H1 (cell line): ENCODE data around the gene CAPN15. TPM values are rescaled to one million over a fixed set of nuclear protein-coding genes. Genes with fewer than 3 reads are reported as not detected.

Source experiments
- CTCF ChIA-PET: fragments of 300-600 bp; sonication (Branson Sonifier 250); formaldehyde crosslinking; loops from one replicate; lab custom pipeline; 2021; ENCODE audit not compliant: partially characterized antibody; lab: Charles Lee
- POLR2A ChIA-PET: fragments of 300-600 bp; sonication (Branson Sonifier 250); formaldehyde crosslinking; loops from one replicate; lab custom pipeline; 2021; ENCODE audit warnings: inconsistent platforms; ENCODE audit not compliant: partially characterized antibody; lab: Charles Lee
- DNase-seq, 2 experiments: peaks; one replicate each; pipeline versions ENCODE4 v3.0.0 to v3.0.0-alpha.2; 2010 to 2022; ENCODE audit warnings: low spot score in 2 of 2, low read depth in 1 of 2, mixed read lengths in 1 of 2
- FAIRE-seq: peaks from 2 replicates; lab custom pipeline; 2011; peaks lifted over from hg19 to GRCh38; lab: Jason Lieb, UNC
- H2AFZ ChIP-seq: 2 replicates; pipeline ENCODE4 v1.8.1; 2012; ENCODE audit warnings: low read length, inconsistent platforms
- H2AK5ac ChIP-seq: 2 replicates; pipeline ENCODE4 v1.6.1; 2013; ENCODE audit warnings: low read depth, low read length
- H2BK120ac ChIP-seq: replicated peaks from 2 replicates; pipeline ENCODE3; 2013; ENCODE audit warnings: low read depth, low read length, inconsistent platforms
- H2BK12ac ChIP-seq: 2 replicates; pipeline ENCODE4 v1.6.1; 2013; ENCODE audit warnings: low read depth, low read length
- H2BK15ac ChIP-seq: 2 replicates; pipeline ENCODE4 v1.6.1; 2013; ENCODE audit warnings: low read length
- H2BK20ac ChIP-seq: 2 replicates; pipeline ENCODE4 v1.6.1; 2013; ENCODE audit warnings: low read length
- H2BK5ac ChIP-seq: 2 replicates; pipeline ENCODE4 v1.6.1; 2013; ENCODE audit warnings: low read depth, low read length
- H3K14ac ChIP-seq: 2 replicates; pipeline ENCODE4 v1.6.1; 2013; ENCODE audit warnings: inconsistent platforms; ENCODE audit not compliant: insufficient read length
- H3K18ac ChIP-seq: 2 replicates; pipeline ENCODE4 v1.6.1; 2013; ENCODE audit warnings: low read length; ENCODE audit errors: extremely low read depth
- H3K23ac ChIP-seq: 2 replicates; pipeline ENCODE4 v1.6.1; 2013; ENCODE audit warnings: inconsistent platforms; ENCODE audit not compliant: insufficient read length
- H3K23me2 ChIP-seq: 2 replicates; pipeline ENCODE4 v1.6.1; 2013; ENCODE audit warnings: low read depth, low read length
- H3K27ac ChIP-seq: 2 replicates; pipeline ENCODE4 v1.6.1; 2011; ENCODE audit warnings: low read depth, low read length, inconsistent platforms
- H3K27me3 ChIP-seq, 4 experiments: replicated peaks in 1 of 4; 1 replicate in 1 of 4; 2 replicates in 3 of 4; pipeline versions ENCODE4 v1.6.1 to v1.8.1; 2011 to 2013; ENCODE audit warnings: low read length in 3 of 4, mild to moderate bottlenecking in 3 of 4, inconsistent platforms in 2 of 4, mixed read lengths in 2 of 4, moderate library complexity in 1 of 4; ENCODE audit not compliant: control insufficient read depth in 3 of 4, insufficient read depth in 3 of 4; ENCODE audit errors: extremely low read depth in 1 of 4
- H3K36me3 ChIP-seq, 4 experiments: 2 replicates each; pipeline versions ENCODE4 v1.6.1 to v1.8.1; 2011 to 2013; ENCODE audit warnings: mild to moderate bottlenecking in 4 of 4, low read length in 3 of 4, moderate library complexity in 2 of 4, control low read depth in 1 of 4, inconsistent platforms in 1 of 4; ENCODE audit not compliant: insufficient read depth in 4 of 4, control insufficient read depth in 2 of 4
- H3K4ac ChIP-seq: replicated peaks from 2 replicates; pipeline ENCODE3; 2013; ENCODE audit warnings: low read length, low read depth, mixed read lengths, inconsistent platforms; ENCODE audit not compliant: insufficient read length
- H3K4me1 ChIP-seq, 4 experiments: replicated peaks in 1 of 4; 1 replicate in 1 of 4; 2 replicates in 3 of 4; pipeline versions ENCODE4 v1.6.1 to v1.8.1; 2011 to 2013; ENCODE audit warnings: low read length in 3 of 4, inconsistent platforms in 2 of 4, mixed read lengths in 1 of 4; ENCODE audit not compliant: insufficient read depth in 4 of 4, control insufficient read depth in 3 of 4
- H3K4me2 ChIP-seq, 2 experiments: 2 replicates each; pipeline versions ENCODE4 v1.6.1 to v1.8.1; 2011 to 2013; ENCODE audit warnings: low read depth in 2 of 2, low read length in 2 of 2, control low read depth in 1 of 2, inconsistent platforms in 1 of 2, mild to moderate bottlenecking in 1 of 2; ENCODE audit not compliant: insufficient read depth in 1 of 2
- H3K4me3 ChIP-seq, 4 experiments: fragments of 200-600, 300-600 bp in 1 of 4; sonication (generic), shearing (Covaris generic), sonication (Bioruptor Twin) in 1 of 4; 2 replicates each; pipeline versions ENCODE4 v1.5.1 to v1.8.1; 2011 to 2016; ENCODE audit warnings: low read length in 4 of 4, low read depth in 3 of 4, control low read depth in 2 of 4, inconsistent platforms in 2 of 4, mild to moderate bottlenecking in 2 of 4, mixed read lengths in 1 of 4, moderate library complexity in 1 of 4; ENCODE audit not compliant: insufficient read depth in 2 of 4; ENCODE audit errors: extremely low read depth in 1 of 4
- H3K56ac ChIP-seq: replicated peaks from 2 replicates; pipeline ENCODE3; 2013; ENCODE audit warnings: low read depth, mild to moderate bottlenecking, mixed read lengths, low read length, inconsistent platforms; ENCODE audit not compliant: insufficient read length
- H3K79me1 ChIP-seq: 2 replicates; pipeline ENCODE4 v1.6.1; 2013; ENCODE audit warnings: low read depth, low read length, control low read depth
- H3K79me2 ChIP-seq, 2 experiments: 2 replicates each; pipeline versions ENCODE4 v1.6.1 to v1.8.1; 2012 to 2013; ENCODE audit warnings: low read length in 2 of 2, mild to moderate bottlenecking in 2 of 2, inconsistent platforms in 1 of 2; ENCODE audit not compliant: insufficient read depth in 2 of 2, control insufficient read depth in 1 of 2
- H3K9ac ChIP-seq, 4 experiments: replicated peaks in 1 of 4; 1 replicate in 1 of 4; 2 replicates in 3 of 4; pipeline versions ENCODE4 v1.6.1 to v1.8.1; 2011 to 2013; ENCODE audit warnings: low read depth in 3 of 4, low read length in 3 of 4, control low read depth in 2 of 4, mild to moderate bottlenecking in 2 of 4, moderate library complexity in 2 of 4, inconsistent platforms in 1 of 4; ENCODE audit errors: extremely low read depth in 1 of 4
- H3K9me3 ChIP-seq, 2 experiments: 2 replicates each; pipeline versions ENCODE4 v1.6.1 to v1.8.1; 2012 to 2013; ENCODE audit warnings: mild to moderate bottlenecking in 2 of 2, moderate library complexity in 2 of 2, control low read depth in 1 of 2, inconsistent platforms in 1 of 2, low read depth in 1 of 2, low read length in 1 of 2, mixed read lengths in 1 of 2; ENCODE audit not compliant: insufficient read depth in 2 of 2
- H4K20me1 ChIP-seq, 2 experiments: replicated peaks in 1 of 2; 2 replicates each; pipeline versions ENCODE3 to v1.8.1; 2011 to 2013; ENCODE audit warnings: inconsistent platforms in 2 of 2, low read length in 2 of 2, mild to moderate bottlenecking in 1 of 2; ENCODE audit not compliant: insufficient read depth in 2 of 2, control insufficient read depth in 1 of 2
- H4K5ac ChIP-seq: 2 replicates; pipeline ENCODE4 v1.6.1; 2013; ENCODE audit warnings: low read length, low read depth, mixed read lengths, inconsistent platforms; ENCODE audit not compliant: insufficient read length
- H4K8ac ChIP-seq: 2 replicates; pipeline ENCODE4 v1.8.0; 2013; ENCODE audit warnings: mild to moderate bottlenecking, moderate library complexity, low read length, inconsistent platforms; ENCODE audit not compliant: insufficient read depth; ENCODE audit errors: extremely low read depth
- H4K91ac ChIP-seq: replicated peaks from 2 replicates; pipeline ENCODE3; 2013; ENCODE audit warnings: low read length, mixed read lengths, inconsistent platforms; ENCODE audit not compliant: insufficient read length
- RNF2 ChIP-seq: fragments of 200-900, 300-1000 bp; sonication (generic); IDR thresholded peaks from 2 replicates; pipeline ENCODE4 v1.7.1; 2016; ENCODE audit warnings: borderline replicate concordance, low read depth, mild to moderate bottlenecking, antibody characterized with exemption, low read length; ENCODE audit not compliant: poor library complexity, severe bottlenecking; ENCODE audit errors: missing control alignments
- TEAD4 ChIP-seq: IDR thresholded peaks from 2 replicates; pipeline ENCODE4 v1.6.1; 2012; ENCODE audit warnings: low read depth, low read length, inconsistent platforms, mixed read lengths
- whole genome bisulfite sequencing, 2 experiments: shearing (Covaris generic) in 1 of 2; methylation state at CpG; one replicate each; pipeline versions ENCODE4 v1.1.6 to v1.1.7; 2013 to 2015; ENCODE audit warnings: low lambda C conversion rate in 2 of 2, mixed read lengths in 2 of 2, inconsistent platforms in 1 of 2, low coverage in 1 of 2, missing lambda C conversion rate in 1 of 2; ENCODE audit not compliant: insufficient replicate concordance in 2 of 2, insufficient coverage in 1 of 2, insufficient read length in 1 of 2; ENCODE audit errors: extremely low coverage in 1 of 2, missing lambda C conversion rate in 1 of 2; 5-methylcytosine and 5-hydroxymethylcytosine counted together
- polyA plus RNA-seq, 7 experiments: library from polyadenylated mRNA; depleted of rRNA in 3 of 7; stranded (reverse) in 5 of 7; unstranded in 2 of 7; fragments of >200 nt in 5 of 7; fragments of 200-250 nt in 2 of 7; gene quantifications; 1 replicate in 5 of 7; 2 replicates in 1 of 7; 4 replicates in 1 of 7; pipeline versions ENCODE4 v1.2.1 to v1.2.3, GENCODE V29; 2011 to 2013; ENCODE audit warnings: missing spikeins in 2 of 7, mixed read lengths in 2 of 7
- total RNA-seq: library from RNA; stranded (reverse); fragmentation: NEBNext Ultra II Directional; extraction: Animal tissue kit (Norgen Biotek cat#: 25700); gene quantifications from 2 replicates; pipeline ENCODE4 v1.2.1, GENCODE V29; 2021
- TF ChIP-seq, protein P1 (sequence below): IDR thresholded peaks from 2 replicates; pipeline ENCODE4 v1.6.1; 2012; ENCODE audit warnings: low read length, inconsistent platforms

The CAPN15 gene
- total and polyA plus RNA-seq, 2 of the 8 experiments (the other 6 are each of a cell fraction or from before 2014, with no cell fraction given) = 38.9 to 76.9 TPM

DNA sequence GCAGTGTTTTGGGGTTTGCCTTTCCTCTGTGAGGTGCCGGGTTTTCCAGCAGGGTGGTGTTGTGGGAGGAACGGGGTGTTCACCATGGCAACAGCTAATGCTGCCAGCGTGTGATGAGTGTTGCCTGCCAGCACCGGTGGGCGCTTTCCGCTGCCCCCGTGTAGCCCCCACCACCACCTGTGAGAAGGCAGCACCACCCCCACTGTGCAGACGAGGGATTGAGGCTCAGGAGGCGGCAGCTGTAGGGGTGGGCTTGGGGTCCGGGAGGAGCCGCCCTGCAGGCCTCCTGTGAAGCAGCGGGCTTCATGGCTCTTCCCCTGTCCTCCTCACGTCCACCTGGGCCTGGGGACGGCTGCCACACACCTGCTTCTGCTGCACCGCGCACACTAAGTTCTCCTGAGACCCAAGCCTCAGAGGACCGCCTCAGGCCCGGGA lies 67.6 kb downstream of the CAPN15 start:
- no peak overlapping the region for H3K27ac ChIP-seq
- H3K23ac ChIP-seq = no peak overlapping the region
- ChIA-PET POLR2A (interaction anchor here (1.6 to 2.6 kb wide), 2 partner anchors 9 to 16 kb away, joined by 3 to 8 read pairs; no protein-coding TSS in a partner anchor), CTCF (interaction anchor here (1.3 to 4.2 kb wide), 4 partner anchors 10 to 48 kb away, joined by 3 to 22 read pairs (median 6); no protein-coding TSS in a partner anchor)
- no peak overlapping the region for H2BK12ac ChIP-seq
- peaks cover 0 to 3% (median under 1%) of the 10 kb centered on the region in 4 experiments; a peak in 2 of 8 replicates for H3K36me3 ChIP-seq
- H4K8ac ChIP-seq = no peak overlapping the region
- H2BK20ac ChIP-seq = no peak overlapping the region
- peaks cover 24 to 38% of the 10 kb centered on the region in 2 experiments for H4K20me1 ChIP-seq
- no peak overlapping the region for H3K4ac ChIP-seq
- H4K91ac ChIP-seq = no peak overlapping the region
- H3K9ac ChIP-seq = no peak overlapping the region
- H3K23me2 ChIP-seq = peaks cover 7% of the 10 kb centered on the region
- H3K56ac ChIP-seq = no peak overlapping the region
- H3K9me3 ChIP-seq = peaks cover 0 to 4% of the 10 kb centered on the region in 2 experiments; a peak in 1 of 4 replicates
- 86% methylated on average over 14 of the region's 18 CpGs; no CpG with 5 or more reads in 1 of the 2 experiments for WGBS, 2 experiments
- peaks cover 0 to 8% (median 4%) of the 10 kb centered on the region in 4 experiments; a peak in 4 of 7 replicates for H3K4me1 ChIP-seq
- peaks cover 0 to 16% of the 10 kb centered on the region in 2 experiments; a peak in 3 of 4 replicates for H3K79me2 ChIP-seq
- FAIRE-seq (no peak), DNase-seq (no peak)
- no peak overlapping the region for H3K14ac ChIP-seq
- H3K4me2 ChIP-seq = no peak overlapping the region
- peaks cover 0 to 21% (median 12%) of the 10 kb centered on the region in 4 experiments; a peak in 5 of 7 replicates for H3K27me3 ChIP-seq
- no peak overlapping the region for H2AK5ac ChIP-seq
- H3K4me3 ChIP-seq = no peak overlapping the region
- H4K5ac ChIP-seq = no peak overlapping the region
- no peak overlapping the region for H2BK120ac ChIP-seq
- H3K79me1 ChIP-seq = peaks cover 18% of the 10 kb centered on the region; the same call in 1 of the 2 replicates
- no peak overlapping the region for H2BK5ac ChIP-seq
- no peak overlapping the region for H2BK15ac ChIP-seq
- H2AFZ ChIP-seq = no peak overlapping the region
- no peak overlapping the region for H3K18ac ChIP-seq
- TF ChIP-seq TEAD4 = no peak
- no peak for TF ChIP-seq RNF2
- TF ChIP-seq, protein P1, sequence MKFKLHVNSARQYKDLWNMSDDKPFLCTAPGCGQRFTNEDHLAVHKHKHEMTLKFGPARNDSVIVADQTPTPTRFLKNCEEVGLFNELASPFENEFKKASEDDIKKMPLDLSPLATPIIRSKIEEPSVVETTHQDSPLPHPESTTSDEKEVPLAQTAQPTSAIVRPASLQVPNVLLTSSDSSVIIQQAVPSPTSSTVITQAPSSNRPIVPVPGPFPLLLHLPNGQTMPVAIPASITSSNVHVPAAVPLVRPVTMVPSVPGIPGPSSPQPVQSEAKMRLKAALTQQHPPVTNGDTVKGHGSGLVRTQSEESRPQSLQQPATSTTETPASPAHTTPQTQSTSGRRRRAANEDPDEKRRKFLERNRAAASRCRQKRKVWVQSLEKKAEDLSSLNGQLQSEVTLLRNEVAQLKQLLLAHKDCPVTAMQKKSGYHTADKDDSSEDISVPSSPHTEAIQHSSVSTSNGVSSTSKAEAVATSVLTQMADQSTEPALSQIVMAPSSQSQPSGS = no peak
